Measurements from ENCODE around the gene POLN. TPM values are rescaled to one million over a fixed set of nuclear protein-coding genes. Genes with fewer than 3 reads are reported as not detected.
"Not testable (repeated sequence)": the region's sequence is repeated elsewhere in the genome, so short reads cannot be mapped to it uniquely, and the experiment has no call there.

Gene POLN
- total RNA-seq, 4 donors from 2014 or later, result 0.27 to 2.6 (median 1.4) TPM

DNA sequence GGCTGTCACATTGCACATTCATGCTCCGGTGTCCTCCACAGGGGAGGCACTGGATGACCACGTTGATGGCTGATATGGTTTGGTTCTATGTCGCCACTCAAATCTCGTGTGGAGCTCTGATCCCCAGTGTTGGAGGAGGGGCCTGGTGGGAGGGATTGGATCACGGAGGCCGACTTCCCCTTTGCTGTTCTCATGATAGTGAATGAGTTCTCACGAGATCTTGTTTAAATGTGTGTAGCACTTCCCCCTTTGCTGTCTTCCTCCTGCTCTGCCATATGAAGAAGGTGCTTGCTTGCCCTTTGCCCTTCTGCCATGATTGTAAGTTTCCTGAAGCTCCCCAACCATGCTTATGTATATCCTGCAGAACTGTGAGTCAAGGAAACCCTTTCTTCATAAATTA, 205.1 kb downstream of the POLN start:
- Histone ChIP-seq H3K27me3 (peaks cover 32% of the 10 kb centered on the region), H3K9me3 (no peaks in the 10 kb centered on the region), H3K4me3 (peak overlapping the region in 3 of 4 donors; percentile 19 to 45 (median 23)), H3K27ac (peak overlapping the region; percentile 77 to 87 (median 83)), H3K36me3 (no peaks in the 10 kb centered on the region), H3K4me1 (peaks cover 0 to 23% (median 15%) of the 10 kb centered on the region in 4 donors)
- no peak for TF ChIP-seq POLR2A (IDR thresholded peaks at IDR 0.05)
- TF ChIP-seq POLR2AphosphoS5 (IDR thresholded peaks at IDR 0.05), result peak in 1 of 3 donors; percentile 3
- TF ChIP-seq, protein P1, sequence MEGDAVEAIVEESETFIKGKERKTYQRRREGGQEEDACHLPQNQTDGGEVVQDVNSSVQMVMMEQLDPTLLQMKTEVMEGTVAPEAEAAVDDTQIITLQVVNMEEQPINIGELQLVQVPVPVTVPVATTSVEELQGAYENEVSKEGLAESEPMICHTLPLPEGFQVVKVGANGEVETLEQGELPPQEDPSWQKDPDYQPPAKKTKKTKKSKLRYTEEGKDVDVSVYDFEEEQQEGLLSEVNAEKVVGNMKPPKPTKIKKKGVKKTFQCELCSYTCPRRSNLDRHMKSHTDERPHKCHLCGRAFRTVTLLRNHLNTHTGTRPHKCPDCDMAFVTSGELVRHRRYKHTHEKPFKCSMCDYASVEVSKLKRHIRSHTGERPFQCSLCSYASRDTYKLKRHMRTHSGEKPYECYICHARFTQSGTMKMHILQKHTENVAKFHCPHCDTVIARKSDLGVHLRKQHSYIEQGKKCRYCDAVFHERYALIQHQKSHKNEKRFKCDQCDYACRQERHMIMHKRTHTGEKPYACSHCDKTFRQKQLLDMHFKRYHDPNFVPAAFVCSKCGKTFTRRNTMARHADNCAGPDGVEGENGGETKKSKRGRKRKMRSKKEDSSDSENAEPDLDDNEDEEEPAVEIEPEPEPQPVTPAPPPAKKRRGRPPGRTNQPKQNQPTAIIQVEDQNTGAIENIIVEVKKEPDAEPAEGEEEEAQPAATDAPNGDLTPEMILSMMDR (IDR thresholded peaks at IDR 0.05), result no peak
- intact Hi-C loops (cut with DNase I; ENCODE audit: low total_unique reads), result no loop called here
- 41 to 55% methylated on average over 2 to 7 of the region's 7 CpGs for WGBS, 2 donors (ENCODE audit: low coverage in 1 of 2)
- in situ Hi-C loops (cut with MboI; ENCODE audit: low pct_ligation_motif_present in 1 of 4, low pct_unique_long_range_greater_than_20kb in 1 of 4, low sequenced_read_pairs in 3 of 4), result no loop called here
- peak; percentile 66 for DNase-seq

DNA sequence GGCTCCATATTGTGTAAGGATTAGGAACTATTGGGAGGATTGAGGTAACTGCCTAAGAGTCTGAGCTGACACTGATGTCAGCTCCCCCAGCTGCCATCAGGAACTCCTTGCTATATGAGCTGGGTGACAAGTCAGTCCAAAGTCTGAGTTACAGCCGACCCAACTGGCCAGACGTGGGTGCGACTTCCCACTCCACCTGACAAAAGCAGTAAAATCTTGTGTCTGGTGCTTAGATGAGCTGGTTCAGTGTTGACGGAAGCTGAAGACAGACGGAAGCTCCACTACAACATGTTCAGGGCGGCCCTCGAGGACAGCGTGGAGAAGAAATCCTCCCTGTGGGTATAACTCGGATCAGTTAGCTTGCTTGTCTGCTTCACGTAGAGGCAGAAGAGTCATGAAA, 205.6 kb downstream of the POLN start:
- Histone ChIP-seq H3K27ac (peak overlapping the region; percentile 77 to 87 (median 83)), H3K27me3 (peaks cover 27% of the 10 kb centered on the region), H3K9me3 (no peaks in the 10 kb centered on the region), H3K4me3 (peak overlapping the region in 3 of 4 donors; percentile 19 to 45 (median 23)), H3K36me3 (no peaks in the 10 kb centered on the region), H3K4me1 (peaks cover 0 to 18% (median 11%) of the 10 kb centered on the region in 4 donors)
- peak; percentile 24 to 81 (median 70) for TF ChIP-seq POLR2AphosphoS5 (IDR thresholded peaks at IDR 0.05)
- peak; percentile 7 for TF ChIP-seq EP300 (IDR thresholded peaks at IDR 0.05; ENCODE audit: low read depth)
- TF ChIP-seq, protein P1 (IDR thresholded peaks at IDR 0.05), result no peak
- TF ChIP-seq POLR2A (IDR thresholded peaks at IDR 0.05), result peak; percentile 81
- in situ Hi-C loops (cut with MboI; ENCODE audit: low pct_ligation_motif_present in 1 of 4, low pct_unique_long_range_greater_than_20kb in 1 of 4, low sequenced_read_pairs in 3 of 4), result no loop called here
- DNase-seq, result peak; percentile 80
- 47 to 55% methylated on average over 2 to 10 of the region's 10 CpGs for WGBS, 2 donors (ENCODE audit: low coverage in 1 of 2)
- intact Hi-C loops (cut with DNase I; ENCODE audit: low total_unique reads), result no loop called here

DNA sequence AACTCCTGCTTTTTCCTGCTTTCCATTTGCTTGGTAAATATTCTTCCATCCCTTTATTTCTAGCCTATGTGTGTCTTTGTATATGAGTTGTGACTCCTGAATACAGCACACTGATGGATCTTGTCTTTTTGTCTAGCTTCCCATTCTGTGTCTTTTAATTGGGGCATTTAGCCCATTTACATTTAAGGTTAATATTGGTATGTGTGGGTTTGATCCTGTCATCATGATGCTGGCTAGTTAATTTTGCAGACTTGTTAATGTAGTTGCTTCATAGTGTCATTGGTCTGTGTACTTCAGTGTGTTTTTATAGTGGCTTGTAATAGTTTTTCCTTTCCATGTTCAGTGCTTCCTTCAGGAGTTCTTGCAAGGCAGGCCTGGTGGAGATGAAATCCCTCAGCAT, 210.8 kb downstream of the POLN start:
- H3K4me3 ChIP-seq; H3K27ac ChIP-seq; H3K36me3 ChIP-seq; H3K9me3 ChIP-seq; intact Hi-C loops (cut with DNase I; ENCODE audit: low total_unique reads); DNase-seq; in situ Hi-C loops (cut with MboI; ENCODE audit: low pct_ligation_motif_present in 1 of 4, low pct_unique_long_range_greater_than_20kb in 1 of 4, low sequenced_read_pairs in 3 of 4); H3K27me3 ChIP-seq; H3K4me1 ChIP-seq: not testable (repeated sequence)

DNA sequence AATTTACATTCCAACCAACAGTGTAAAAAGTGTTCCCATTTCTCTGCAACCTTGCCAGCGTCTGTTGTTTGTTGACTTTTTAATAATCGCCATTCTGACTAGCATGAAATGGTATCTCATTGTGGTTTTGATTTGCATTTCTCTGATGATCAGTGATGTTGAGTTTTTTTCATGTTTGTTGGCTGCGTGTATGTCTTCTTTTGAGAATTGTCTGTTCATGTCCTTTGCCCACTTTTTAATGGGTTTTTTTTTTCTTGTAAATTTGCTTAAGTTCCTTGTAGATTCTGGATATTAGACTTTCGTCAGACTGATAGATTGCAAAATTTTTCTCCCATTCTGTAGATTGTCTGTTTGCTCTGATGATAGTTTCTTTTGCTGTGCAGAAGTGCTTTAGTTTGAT, 214.8 kb downstream of the POLN start:
- H3K4me3 ChIP-seq; H3K9me3 ChIP-seq; H3K4me1 ChIP-seq; DNase-seq; intact Hi-C loops (cut with DNase I; ENCODE audit: low total_unique reads); in situ Hi-C loops (cut with MboI; ENCODE audit: low pct_ligation_motif_present in 1 of 4, low pct_unique_long_range_greater_than_20kb in 1 of 4, low sequenced_read_pairs in 3 of 4); H3K27me3 ChIP-seq; H3K36me3 ChIP-seq; H3K27ac ChIP-seq: not testable (repeated sequence)
- WGBS, 2 donors (ENCODE audit: low coverage in 1 of 2), result 88 to 94% methylated on average over 4 of the region's 4 CpGs

DNA sequence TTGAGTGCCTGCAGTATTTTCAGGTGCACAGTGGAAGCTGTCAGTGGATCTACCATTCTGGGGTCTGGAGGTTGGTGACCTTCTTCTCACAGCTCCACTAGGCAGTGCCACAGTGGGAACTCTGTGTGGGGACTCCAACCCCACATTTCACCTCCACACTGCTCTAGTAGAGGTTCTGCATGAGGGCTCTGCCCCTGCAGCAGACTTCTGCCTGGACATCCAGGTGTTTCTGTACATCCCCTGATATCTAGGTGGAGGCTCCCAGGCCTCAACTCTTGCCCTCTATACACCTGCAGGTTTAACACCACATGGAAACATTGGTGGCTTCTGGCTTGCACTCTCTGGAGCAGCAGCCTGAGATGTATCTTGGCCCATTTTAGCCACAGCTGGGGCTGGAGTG, 216.1 kb downstream of the POLN start:
- Histone ChIP-seq H3K36me3 (no peaks in the 10 kb centered on the region), H3K4me3 (no peak overlapping the region), H3K27me3 (peaks cover 19% of the 10 kb centered on the region), H3K9me3 (no peaks in the 10 kb centered on the region), H3K4me1 (peaks cover 0 to 11% (median 0%) of the 10 kb centered on the region in 4 donors), H3K27ac (no peak overlapping the region)
- DNase-seq, result no peak
- intact Hi-C loops (cut with DNase I; ENCODE audit: low total_unique reads) (no loop called here), in situ Hi-C loops (cut with MboI; ENCODE audit: low pct_ligation_motif_present in 1 of 4, low pct_unique_long_range_greater_than_20kb in 1 of 4, low sequenced_read_pairs in 3 of 4) (no loop called here)
- TF ChIP-seq EP300 (IDR thresholded peaks at IDR 0.05; ENCODE audit: low read depth), result no peak
- TF ChIP-seq, protein P1 (IDR thresholded peaks at IDR 0.05), result no peak
- TF ChIP-seq POLR2AphosphoS5 (IDR thresholded peaks at IDR 0.05), result no peak
- TF ChIP-seq POLR2A (IDR thresholded peaks at IDR 0.05), result no peak

Measured in transverse colon (tissue), 4 donors.